ENCODE data around the gene B4GALT3. TPM values are rescaled to one million over a fixed set of nuclear protein-coding genes. Genes with fewer than 3 reads are reported as not detected.

B4GALT3 gene
- total and polyA plus RNA-seq, 2 experiments from 2014 or later = 36.9 to 44.7 TPM

- no peak overlapping the region for H3K27ac ChIP-seq
- peaks cover 11% of the 10 kb centered on the region for H3K36me3 ChIP-seq
- no peak for DNase-seq (ENCODE audit: low read depth in 1 of 2, low spot score in 1 of 2)
- H3K9me3 ChIP-seq (ENCODE audit: low read depth) = no peaks in the 10 kb centered on the region
- peaks cover 25% of the 10 kb centered on the region for H3K4me1 ChIP-seq (ENCODE audit: low read depth)
- TF ChIP-seq CTCF (IDR thresholded peaks at IDR 0.05; ENCODE audit: low read depth, low read length) = no peak
- no peaks in the 10 kb centered on the region for H3K27me3 ChIP-seq
- no peak overlapping the region for H3K4me3 ChIP-seq
These were observed 49.7 kb downstream of the B4GALT3 start for GRCh38 chr1:161127649-161128048.

- H3K36me3 ChIP-seq = peaks cover 30% of the 10 kb centered on the region
- no peak for DNase-seq (ENCODE audit: low read depth in 1 of 2, low spot score in 1 of 2)
- TF ChIP-seq CTCF (IDR thresholded peaks at IDR 0.05; ENCODE audit: low read depth, low read length) = no peak
These were observed 54.3 kb downstream of the B4GALT3 start for GRCh38 chr1:161122967-161123366.

GRCh38 chr1:161121834-161122233 lies 55.5 kb downstream of the B4GALT3 start:
- Histone ChIP-seq H3K9me3 (ENCODE audit: low read depth) (no peaks in the 10 kb centered on the region), H3K27me3 (no peaks in the 10 kb centered on the region), H3K27ac (no peak overlapping the region), H3K4me1 (ENCODE audit: low read depth) (peaks cover 14% of the 10 kb centered on the region), H3K36me3 (peaks cover 30% of the 10 kb centered on the region), H3K4me3 (no peak overlapping the region)
- DNase-seq (ENCODE audit: low read depth in 1 of 2, low spot score in 1 of 2) = no peak
- TF ChIP-seq CTCF (IDR thresholded peaks at IDR 0.05; ENCODE audit: low read depth, low read length) = no peak

More at GRCh38 chr1:161122967-161123366, 54.3 kb downstream of the B4GALT3 start:
- peaks cover 9% of the 10 kb centered on the region for H3K4me1 ChIP-seq (ENCODE audit: low read depth)
- no peaks in the 10 kb centered on the region for H3K9me3 ChIP-seq (ENCODE audit: low read depth)
- H3K27ac ChIP-seq = no peak overlapping the region
- H3K4me3 ChIP-seq = no peak overlapping the region
- no peaks in the 10 kb centered on the region for H3K27me3 ChIP-seq

Other genes starting within 250 kb of the B4GALT3 start
- gene ITLN2, start 222.7 kb downstream of the B4GALT3 start, total RNA-seq = not detected in 2 replicates
- gene ITLN2, start 222.7 kb downstream of the B4GALT3 start, polyA plus RNA-seq = not detected in 2 replicates
- gene F11R, start 156.4 kb downstream of the B4GALT3 start, total RNA-seq = 68.1 and 93.7 TPM in 2 replicates
- 90.1 and 139 TPM in 2 replicates for gene F11R, start 156.4 kb downstream of the B4GALT3 start, polyA plus RNA-seq
- 262 and 347 TPM in 2 replicates for gene TSTD1, start 138.5 kb downstream of the B4GALT3 start, total RNA-seq
- gene TSTD1, start 138.5 kb downstream of the B4GALT3 start, polyA plus RNA-seq = 393 and 448 TPM in 2 replicates
- gene USF1, start 131.5 kb downstream of the B4GALT3 start, total RNA-seq = 110 and 127 TPM in 2 replicates
- gene USF1, start 131.5 kb downstream of the B4GALT3 start, polyA plus RNA-seq = 33.7 and 45.5 TPM in 2 replicates
- gene ARHGAP30, start 107.6 kb downstream of the B4GALT3 start, total RNA-seq = not detected in 2 replicates
- 1.8 and 1.9 TPM in 2 replicates for gene ARHGAP30, start 107.6 kb downstream of the B4GALT3 start, polyA plus RNA-seq
- not detected in 2 replicates for gene NECTIN4, start 87.9 kb downstream of the B4GALT3 start, total RNA-seq
- not detected in 2 replicates for gene NECTIN4, start 87.9 kb downstream of the B4GALT3 start, polyA plus RNA-seq
- gene KLHDC9, start 79.1 kb downstream of the B4GALT3 start, total RNA-seq = 36.5 and 42.4 TPM in 2 replicates
- 41.2 and 48.7 TPM in 2 replicates for gene KLHDC9, start 79.1 kb downstream of the B4GALT3 start, polyA plus RNA-seq
- gene PFDN2, start 59.5 kb downstream of the B4GALT3 start, total RNA-seq = 85.4 and 137 TPM in 2 replicates
- 103 and 121 TPM in 2 replicates for gene PFDN2, start 59.5 kb downstream of the B4GALT3 start, polyA plus RNA-seq
- 60.7 and 65.9 TPM in 2 replicates for gene NIT1, start 59.4 kb downstream of the B4GALT3 start, total RNA-seq
- 64.6 and 92.6 TPM in 2 replicates for gene NIT1, start 59.4 kb downstream of the B4GALT3 start, polyA plus RNA-seq
- 28.1 and 36.5 TPM in 2 replicates for gene DEDD, start 44.8 kb downstream of the B4GALT3 start, total RNA-seq
- gene DEDD, start 44.8 kb downstream of the B4GALT3 start, polyA plus RNA-seq = 30.8 and 35.5 TPM in 2 replicates
- 51.2 and 61.2 TPM in 2 replicates for gene UFC1, start 23.5 kb downstream of the B4GALT3 start, total RNA-seq
- 122 and 124 TPM in 2 replicates for gene UFC1, start 23.5 kb downstream of the B4GALT3 start, polyA plus RNA-seq
- 18.7 and 19.6 TPM in 2 replicates for gene USP21, start 18.0 kb downstream of the B4GALT3 start, total RNA-seq
- gene USP21, start 18.0 kb downstream of the B4GALT3 start, polyA plus RNA-seq = 48.8 and 59.9 TPM in 2 replicates
- 35.4 and 53.8 TPM in 2 replicates for gene PPOX, start 11.1 kb downstream of the B4GALT3 start, total RNA-seq
- gene PPOX, start 11.1 kb downstream of the B4GALT3 start, polyA plus RNA-seq = 67.0 and 67.1 TPM in 2 replicates
- 0.88 and 4.0 TPM in 2 replicates for gene ADAMTS4, start 21.5 kb upstream of the B4GALT3 start, total RNA-seq
- 1.9 and 3.5 TPM in 2 replicates for gene ADAMTS4, start 21.5 kb upstream of the B4GALT3 start, polyA plus RNA-seq
- gene NDUFS2, start 24.9 kb upstream of the B4GALT3 start, total RNA-seq = 183 and 204 TPM in 2 replicates
- 346 and 367 TPM in 2 replicates for gene NDUFS2, start 24.9 kb upstream of the B4GALT3 start, polyA plus RNA-seq
- gene FCER1G, start 37.8 kb upstream of the B4GALT3 start, total RNA-seq = not detected in 2 replicates
- 0.50 TPM in 1 of 2 replicates, not detected in the other for gene FCER1G, start 37.8 kb upstream of the B4GALT3 start, polyA plus RNA-seq
- 1.0 TPM in 1 of 2 replicates, not detected in the other for gene APOA2, start 46.1 kb upstream of the B4GALT3 start, total RNA-seq
- 3.1 TPM in 1 of 2 replicates, not detected in the other for gene APOA2, start 46.1 kb upstream of the B4GALT3 start, polyA plus RNA-seq
- gene TOMM40L, start 48.6 kb upstream of the B4GALT3 start, total RNA-seq = 12.5 and 21.6 TPM in 2 replicates
- 12.6 and 13.6 TPM in 2 replicates for gene TOMM40L, start 48.6 kb upstream of the B4GALT3 start, polyA plus RNA-seq
- gene NR1I3, start 60.7 kb upstream of the B4GALT3 start, total RNA-seq = 0.33 TPM in 1 of 2 replicates, not detected in the other
- not detected in 2 replicates for gene NR1I3, start 60.7 kb upstream of the B4GALT3 start, polyA plus RNA-seq
- 0.14 and 0.21 TPM in 2 replicates for gene PCP4L1, start 81.2 kb upstream of the B4GALT3 start, total RNA-seq
- gene PCP4L1, start 81.2 kb upstream of the B4GALT3 start, polyA plus RNA-seq = not detected in 2 replicates
- gene MPZ, start 132.5 kb upstream of the B4GALT3 start, total RNA-seq = 0.35 and 0.77 TPM in 2 replicates
- 0.48 and 0.66 TPM in 2 replicates for gene MPZ, start 132.5 kb upstream of the B4GALT3 start, polyA plus RNA-seq
- 19.5 and 22.5 TPM in 2 replicates for gene SDHC, start 136.9 kb upstream of the B4GALT3 start, total RNA-seq
- gene SDHC, start 136.9 kb upstream of the B4GALT3 start, polyA plus RNA-seq = 275 and 333 TPM in 2 replicates
- gene CFAP126, start 190.4 kb upstream of the B4GALT3 start, total RNA-seq = not detected in 2 replicates
- not detected in 2 replicates for gene CFAP126, start 190.4 kb upstream of the B4GALT3 start, polyA plus RNA-seq